ENCODE data around the gene MALAT1.

DNA sequence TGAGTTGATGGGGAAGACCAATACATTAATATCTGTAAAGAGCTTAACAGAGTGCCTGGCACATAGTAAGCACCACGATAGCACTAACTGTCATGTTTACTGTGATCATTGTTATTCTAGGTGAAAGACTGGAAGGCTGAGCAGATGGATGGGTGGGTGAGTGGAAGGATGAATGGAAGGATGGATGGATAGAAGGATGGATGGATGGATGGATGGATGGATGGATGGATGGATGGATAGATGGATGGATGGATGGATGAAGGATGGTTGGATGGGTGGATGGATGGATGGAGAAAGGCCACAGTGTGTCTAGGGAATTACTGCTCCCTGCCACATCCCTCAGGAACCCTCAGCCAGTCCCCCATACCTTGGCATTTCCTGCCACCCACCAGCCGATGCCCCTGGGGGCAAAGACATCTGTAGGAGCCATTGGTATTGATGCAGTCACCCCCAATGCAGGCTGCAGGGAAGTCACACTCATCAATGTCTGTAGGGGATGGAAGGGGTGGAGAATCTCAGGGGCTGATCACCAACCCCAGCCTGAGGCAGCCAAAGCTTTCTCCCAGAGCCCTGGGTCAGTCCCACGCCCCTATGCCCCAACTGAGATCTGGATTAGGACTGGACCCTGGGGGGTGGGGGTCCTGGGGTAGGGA lies 44.0 kb downstream of the MALAT1 start:
- TF ChIP-seq POLR2A (IDR thresholded peaks at IDR 0.05; ENCODE audit: low read length) (no peak), GATA1 (IDR thresholded peaks at IDR 0.05; ENCODE audit: low read depth, low read length) (no peak)

All from erythroblast (primary cell).